ENCODE data around the gene ANKS6. TPM values are rescaled to one million over a fixed set of nuclear protein-coding genes. Genes with fewer than 3 reads are reported as not detected.

The ANKS6 gene
- polyA plus RNA-seq, 4 donors = 25.4 to 27.3 (median 26.3) TPM

GRCh38 chr9:98793031-98793430 is 3.3 kb downstream of the ANKS6 start:
- DNase-seq (ENCODE audit: low read depth in 4 of 4, low spot score in 3 of 4) = no peak

- no peak for DNase-seq (ENCODE audit: low read depth in 4 of 4, low spot score in 3 of 4)
Measured at GRCh38 chr9:98791608-98792490, 4.5 kb downstream of the ANKS6 start.

- peak; percentile 65 to 79 (median 76) for DNase-seq (ENCODE audit: low read depth in 4 of 4, low spot score in 3 of 4)
Measured at GRCh38 chr9:98790842-98791607, 5.3 kb downstream of the ANKS6 start.

- no peak for DNase-seq (ENCODE audit: low read depth in 4 of 4, low spot score in 3 of 4)
Measured at GRCh38 chr9:98790134-98790841, 6.1 kb downstream of the ANKS6 start.

- DNase-seq (ENCODE audit: low read depth in 4 of 4, low spot score in 3 of 4) = no peak
Measured at GRCh38 chr9:98789483-98790133, 6.7 kb downstream of the ANKS6 start.

- DNase-seq (ENCODE audit: low read depth in 4 of 4, low spot score in 3 of 4) = no peak
Measured at GRCh38 chr9:98787766-98788335, 8.5 kb downstream of the ANKS6 start.

GRCh38 chr9:98786750-98787510 is 9.4 kb downstream of the ANKS6 start:
- no peak for DNase-seq (ENCODE audit: low read depth in 4 of 4, low spot score in 3 of 4)

GRCh38 chr9:98784831-98785806 is 11.2 kb downstream of the ANKS6 start:
- no peak for DNase-seq (ENCODE audit: low read depth in 4 of 4, low spot score in 3 of 4)

- no peak for DNase-seq (ENCODE audit: low read depth in 4 of 4, low spot score in 3 of 4)
Measured at GRCh38 chr9:98783518-98784226, 12.7 kb downstream of the ANKS6 start.

- DNase-seq (ENCODE audit: low read depth in 4 of 4, low spot score in 3 of 4) = no peak
Measured at GRCh38 chr9:98781588-98782383, 14.6 kb downstream of the ANKS6 start.

- DNase-seq (ENCODE audit: low read depth in 4 of 4, low spot score in 3 of 4) = no peak
Measured at GRCh38 chr9:98780059-98780749, 16.2 kb downstream of the ANKS6 start.

GRCh38 chr9:98778711-98779530 is 17.4 kb downstream of the ANKS6 start:
- DNase-seq (ENCODE audit: low read depth in 4 of 4, low spot score in 3 of 4) = no peak

GRCh38 chr9:98778251-98778650 is 18.1 kb downstream of the ANKS6 start:
- no peak for DNase-seq (ENCODE audit: low read depth in 4 of 4, low spot score in 3 of 4)

- no peak for DNase-seq (ENCODE audit: low read depth in 4 of 4, low spot score in 3 of 4)
Measured at GRCh38 chr9:98777618-98778017, 18.7 kb downstream of the ANKS6 start.

- no peak for DNase-seq (ENCODE audit: low read depth in 4 of 4, low spot score in 3 of 4)
Measured at GRCh38 chr9:98775831-98776441, 20.4 kb downstream of the ANKS6 start.
